HG02981 (cell line): ENCODE data around the gene KRTAP4-12.
"Not testable (repeated sequence)": the region's sequence is repeated elsewhere in the genome, so short reads cannot be mapped to it uniquely, and the experiment has no call there.

Experiments used
- ATAC-seq: cut with Tn5 transposase; IDR thresholded peaks from one replicate; pipeline ENCODE4 v1.9.1; 2021; ENCODE audit warnings: mild to moderate bottlenecking, moderate library complexity; ENCODE audit not compliant: unreplicated experiment

KRTAP4-12 gene

GRCh38 chr17:41123991-41124371 is at the start of gene KRTAP4-12:
TSS of gene KRTAP4-12 (minus strand) at chr17:41124182. CDS start at chr17:41124122, 60 bp downstream.
- ATAC-seq, result not testable (repeated sequence)

- no peak for ATAC-seq
Measured at GRCh38 chr17:41171886-41172285, 47.9 kb upstream of the KRTAP4-12 start.

- no peak for ATAC-seq
Measured at GRCh38 chr17:41168121-41168520, 44.1 kb upstream of the KRTAP4-12 start, which contains the start of gene KRTAP4-3. TSS of gene KRTAP4-3 (minus strand) at chr17:41168221. CDS start at chr17:41168172, 49 bp downstream.

GRCh38 chr17:41167561-41167960 is 43.6 kb upstream of the KRTAP4-12 start:
- no peak for ATAC-seq

GRCh38 chr17:41163828-41164227 is 39.8 kb upstream of the KRTAP4-12 start:
- no peak for ATAC-seq

GRCh38 chr17:41160648-41161047 is 36.7 kb upstream of the KRTAP4-12 start, which contains the start of gene KRTAP4-4:
TSS of gene KRTAP4-4 (minus strand) at chr17:41160748. CDS start at chr17:41160691, 57 bp downstream.
- no peak for ATAC-seq

- ATAC-seq, result not testable (repeated sequence)
Measured at GRCh38 chr17:41160190-41160589, 36.2 kb upstream of the KRTAP4-12 start.

GRCh38 chr17:41153856-41154255 is 29.9 kb upstream of the KRTAP4-12 start:
- no peak for ATAC-seq

GRCh38 chr17:41151525-41151924 is 27.5 kb upstream of the KRTAP4-12 start:
- no peak for ATAC-seq

GRCh38 chr17:41150026-41150425 is 26.0 kb upstream of the KRTAP4-12 start:
- ATAC-seq, result no peak

GRCh38 chr17:41149652-41149985 is 25.6 kb upstream of the KRTAP4-12 start, which contains the start of gene KRTAP4-5:
TSS of gene KRTAP4-5 (minus strand) at chr17:41149825. CDS start at chr17:41149767, 58 bp downstream.
- no peak for ATAC-seq

GRCh38 chr17:41148971-41149651 is 25.1 kb upstream of the KRTAP4-12 start:
- not testable (repeated sequence) for ATAC-seq

GRCh38 chr17:41147531-41148204 is 23.7 kb upstream of the KRTAP4-12 start:
- no peak for ATAC-seq

- ATAC-seq, result no peak
Measured at GRCh38 chr17:41145261-41145660, 21.3 kb upstream of the KRTAP4-12 start.

- ATAC-seq, result no peak
Measured at GRCh38 chr17:41144846-41145245, 20.9 kb upstream of the KRTAP4-12 start.

GRCh38 chr17:41141361-41141760 is 17.4 kb upstream of the KRTAP4-12 start:
- no peak for ATAC-seq

- ATAC-seq, result no peak
Measured at GRCh38 chr17:41140360-41141131, 16.6 kb upstream of the KRTAP4-12 start, which contains the start of gene KRTAP4-6. TSS of gene KRTAP4-6 (minus strand) at chr17:41140544. CDS start at chr17:41140487, 57 bp downstream.

GRCh38 chr17:41139865-41140264 is 15.9 kb upstream of the KRTAP4-12 start:
- ATAC-seq, result not testable (repeated sequence)

- ATAC-seq, result no peak
Measured at GRCh38 chr17:41133880-41134735, 10.1 kb upstream of the KRTAP4-12 start.

- no peak for ATAC-seq
Measured at GRCh38 chr17:41131979-41132378, 8.0 kb upstream of the KRTAP4-12 start.
